CD4-positive, alpha-beta T cell treated with Interleukin-17A for 1 hour (primary cell): ENCODE results near the gene SOX9.
"Not testable (repeated sequence)": the region's sequence is repeated elsewhere in the genome, so short reads cannot be mapped to it uniquely, and the experiment has no call there.

ENCODE experiments used
- DNase-seq: peaks from one replicate; pipeline ENCODE4 v3.0.0-alpha.2; 2020

Gene SOX9

DNA sequence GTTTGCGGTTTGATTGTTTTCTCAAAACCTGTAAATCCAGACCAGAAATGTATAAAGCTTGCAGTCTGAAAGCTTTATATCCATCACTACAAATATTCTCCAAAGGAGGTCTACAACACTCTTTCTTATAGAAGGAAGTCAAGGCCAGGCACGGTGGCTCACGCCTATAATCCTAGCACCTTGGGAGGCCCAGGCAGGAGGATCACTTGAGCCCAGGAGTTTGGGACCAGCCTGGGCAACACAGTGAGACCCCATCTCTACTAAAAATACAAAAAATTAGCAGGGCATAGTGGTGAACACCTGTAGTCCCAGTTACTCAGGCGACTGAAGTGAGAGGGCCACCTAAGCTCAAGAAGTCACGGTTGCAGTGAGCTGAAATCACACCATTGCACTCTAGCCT is 8.9 kb upstream of the SOX9 start:
- DNase-seq: not testable (repeated sequence)

DNA sequence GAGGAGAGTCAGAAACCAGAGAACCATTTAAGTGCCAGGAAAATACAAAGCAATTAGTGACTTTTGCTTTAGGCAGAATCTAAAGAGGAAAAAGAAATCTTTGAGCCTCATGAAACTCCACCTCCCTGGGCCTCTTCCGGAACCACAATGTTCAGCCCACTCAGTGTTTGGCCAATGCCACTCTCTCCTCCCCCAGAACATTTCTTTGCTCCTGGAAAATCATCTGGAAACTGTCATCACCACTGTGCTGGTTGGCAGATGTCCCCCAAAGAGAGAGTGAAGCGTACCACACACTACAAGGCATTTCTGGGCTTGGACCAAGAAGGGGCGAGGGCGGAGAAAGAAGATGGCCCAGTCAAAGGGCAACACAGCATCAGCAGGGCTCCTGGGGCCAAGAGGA is 7.1 kb upstream of the SOX9 start:
- no peak for DNase-seq

DNA sequence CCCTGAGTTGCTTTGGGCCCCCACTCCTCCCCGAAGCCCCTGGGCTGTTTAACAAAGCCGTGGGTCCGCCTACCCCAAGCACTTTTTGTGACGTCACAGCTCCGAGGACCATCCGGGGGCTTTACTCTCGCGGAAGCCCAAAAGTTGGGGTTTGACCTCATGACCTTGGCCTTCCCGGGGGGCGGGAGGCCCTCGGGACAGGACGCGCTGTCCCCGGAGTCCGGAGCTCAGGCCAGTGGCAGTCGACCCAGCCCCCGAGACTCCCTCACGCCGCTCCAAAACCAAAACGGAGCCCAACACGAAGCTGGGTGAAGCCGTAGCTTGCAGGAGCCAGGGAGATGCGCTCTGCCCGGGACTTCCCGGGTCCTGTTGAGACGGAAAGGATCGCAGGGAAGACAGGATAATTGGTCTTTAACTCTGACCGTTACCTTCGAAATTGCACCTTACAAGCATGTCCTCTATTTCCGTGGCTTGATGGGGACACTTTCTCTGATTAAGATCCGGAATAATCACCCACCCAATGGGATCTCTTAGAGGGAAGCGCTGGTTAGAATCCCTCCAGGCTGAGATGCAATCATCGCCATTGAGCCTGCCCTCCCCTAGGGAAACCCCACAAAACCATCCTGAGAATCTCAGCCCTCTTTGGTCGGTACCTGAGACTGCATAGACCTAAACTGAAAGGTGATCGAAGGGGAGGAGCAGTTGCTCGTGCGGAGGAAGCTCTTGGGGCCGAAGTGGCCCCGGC is 4.9 kb upstream of the SOX9 start:
- DNase-seq: no peak

DNA sequence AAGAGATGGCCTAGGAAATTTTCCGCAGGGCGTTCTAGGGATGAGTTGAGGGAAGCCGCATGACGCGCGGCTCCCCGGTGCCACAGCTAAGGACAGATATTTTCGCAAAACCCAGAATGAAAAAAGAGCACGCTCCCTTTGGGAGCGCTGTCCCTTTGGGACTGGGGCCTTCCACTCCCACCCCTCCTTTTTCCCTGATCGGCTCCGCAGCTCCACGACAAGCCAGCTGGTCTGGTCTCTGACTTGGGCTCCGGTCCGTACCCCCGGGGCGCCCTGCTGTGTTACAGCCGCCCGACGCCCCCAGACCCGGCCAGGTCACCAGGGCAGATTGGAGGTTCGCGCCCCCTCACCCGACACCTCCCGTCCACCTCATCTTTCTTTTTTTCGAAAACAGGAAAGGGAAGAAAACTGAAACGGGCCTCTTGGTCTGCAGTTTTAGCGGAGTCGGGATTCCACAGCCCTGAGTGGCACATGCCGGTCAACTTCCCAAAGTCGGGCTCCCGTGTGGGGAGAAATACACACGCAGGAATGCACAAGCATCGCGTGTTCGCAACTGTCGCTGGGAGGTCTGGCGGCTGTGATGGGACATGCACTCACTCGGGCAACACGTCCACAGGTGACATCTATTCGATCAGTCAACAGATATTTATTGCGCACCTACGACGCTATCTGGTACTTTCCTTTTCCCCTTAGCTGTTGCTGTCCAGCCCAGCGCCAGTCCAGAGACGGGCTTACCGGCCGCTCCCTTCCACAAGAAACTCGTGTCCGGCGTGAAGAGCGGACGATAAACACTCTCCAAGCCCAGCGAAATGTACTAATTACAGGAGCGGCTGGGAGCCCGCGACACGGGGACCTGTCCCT is 3.9 kb upstream of the SOX9 start:
- no peak for DNase-seq

DNA sequence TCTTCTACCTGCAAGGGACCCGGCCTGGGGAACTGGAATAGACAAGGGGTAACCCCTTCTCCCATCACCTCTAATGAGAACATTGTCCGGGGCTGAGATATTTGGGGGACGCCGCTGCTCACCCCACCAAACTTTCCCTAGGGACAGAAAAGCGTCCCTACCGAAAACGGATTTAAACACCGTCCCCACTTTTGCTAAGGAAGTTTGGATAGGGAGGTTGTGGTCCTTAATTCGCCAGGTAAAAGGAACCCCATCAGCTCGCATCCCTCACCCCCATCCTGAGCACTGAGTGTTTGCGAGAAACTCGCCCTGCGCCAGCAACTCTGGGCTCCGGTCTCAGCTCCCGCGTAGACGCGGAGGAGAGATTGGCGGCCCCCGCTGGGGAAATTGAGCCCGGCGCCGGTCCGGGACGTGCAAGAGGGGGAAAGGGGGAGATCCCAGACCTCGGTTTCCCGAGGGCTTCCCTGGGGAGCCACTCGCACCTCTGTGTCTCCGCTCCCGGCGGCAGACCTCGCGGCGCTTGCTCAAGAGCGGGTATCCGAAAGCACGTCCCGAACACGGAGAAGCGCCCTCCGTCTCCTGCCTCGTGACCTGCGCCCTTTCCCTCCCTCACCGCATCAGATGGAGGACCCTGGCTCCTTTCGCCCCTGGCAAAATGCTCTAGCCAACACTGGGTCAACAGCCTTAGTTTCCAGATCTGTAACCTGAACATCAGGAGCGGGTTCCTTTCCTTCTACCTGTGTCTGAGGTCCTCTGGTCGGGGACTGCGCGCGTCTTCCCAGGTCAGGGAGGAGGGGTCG is 3.1 kb upstream of the SOX9 start:
- DNase-seq: no peak

DNA sequence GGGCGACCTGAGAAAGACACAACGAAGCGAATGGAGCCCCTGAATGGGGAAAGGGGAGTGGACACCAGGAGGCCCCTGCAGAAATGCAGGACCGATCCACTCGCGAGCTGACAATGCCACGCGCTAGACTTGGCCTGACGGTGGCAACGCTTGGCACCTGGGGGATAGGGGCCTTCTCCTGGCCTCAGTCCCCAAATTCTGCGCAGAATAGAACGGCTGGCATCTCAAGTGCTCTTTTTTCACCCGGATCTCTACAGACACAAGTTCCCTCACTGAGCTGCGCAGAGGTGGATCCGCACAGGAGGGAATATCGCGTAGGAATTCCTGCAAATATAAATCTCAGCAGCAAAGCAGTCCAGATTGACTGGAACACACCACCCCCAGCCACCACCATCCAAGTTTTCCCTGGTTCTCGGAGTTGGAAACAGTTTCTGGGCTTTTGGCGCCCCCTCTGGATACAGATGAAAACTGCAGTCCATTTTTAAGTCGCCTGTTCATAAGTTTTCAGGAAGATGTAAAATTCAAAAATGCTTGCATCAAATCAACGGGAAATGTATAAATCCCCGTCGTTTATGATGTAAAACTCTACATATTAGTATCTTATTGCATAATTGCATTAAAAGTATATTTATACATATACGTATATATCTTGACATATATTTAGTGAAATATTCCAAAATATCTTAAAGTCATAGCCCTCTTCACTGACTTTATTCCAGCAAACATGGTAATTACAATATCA is 2.3 kb upstream of the SOX9 start:
- DNase-seq: peak; percentile 17

DNA sequence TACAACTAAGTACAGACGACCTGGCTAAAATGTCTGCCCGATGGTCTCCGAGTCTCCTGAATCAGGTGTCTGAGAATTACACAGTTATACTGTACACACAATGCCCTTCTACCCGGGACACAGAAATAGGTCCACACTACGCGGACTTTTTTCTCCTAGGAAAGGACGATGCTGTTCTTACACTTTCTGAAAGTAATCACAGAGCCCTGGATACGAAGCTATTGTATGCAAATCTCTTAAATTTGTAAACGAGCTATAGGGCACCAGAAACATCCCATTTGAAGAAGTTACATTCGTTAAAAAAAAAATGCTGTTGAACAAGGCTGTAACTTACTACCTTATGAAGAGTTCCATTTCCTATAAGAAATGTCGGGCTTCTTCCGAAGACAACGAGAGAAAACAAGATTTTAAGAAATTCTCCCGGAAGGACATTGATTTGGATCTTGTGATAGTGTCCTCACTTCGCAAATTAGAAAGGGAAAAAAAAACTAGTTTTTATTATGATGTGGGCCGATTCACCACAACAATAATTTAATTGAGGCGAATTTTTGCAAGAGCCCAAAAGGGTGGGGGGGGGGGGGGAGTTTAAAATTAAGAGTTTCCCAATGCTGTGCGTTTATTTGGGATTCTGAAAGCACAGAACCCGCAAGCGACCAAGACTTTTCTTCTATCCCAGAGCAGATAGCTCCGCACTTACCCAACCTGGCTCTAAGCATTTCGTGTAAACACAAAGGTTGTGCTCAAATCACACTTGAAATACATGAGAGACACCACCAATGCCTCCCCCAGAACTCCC is 1.5 kb upstream of the SOX9 start:
- no peak for DNase-seq

DNA sequence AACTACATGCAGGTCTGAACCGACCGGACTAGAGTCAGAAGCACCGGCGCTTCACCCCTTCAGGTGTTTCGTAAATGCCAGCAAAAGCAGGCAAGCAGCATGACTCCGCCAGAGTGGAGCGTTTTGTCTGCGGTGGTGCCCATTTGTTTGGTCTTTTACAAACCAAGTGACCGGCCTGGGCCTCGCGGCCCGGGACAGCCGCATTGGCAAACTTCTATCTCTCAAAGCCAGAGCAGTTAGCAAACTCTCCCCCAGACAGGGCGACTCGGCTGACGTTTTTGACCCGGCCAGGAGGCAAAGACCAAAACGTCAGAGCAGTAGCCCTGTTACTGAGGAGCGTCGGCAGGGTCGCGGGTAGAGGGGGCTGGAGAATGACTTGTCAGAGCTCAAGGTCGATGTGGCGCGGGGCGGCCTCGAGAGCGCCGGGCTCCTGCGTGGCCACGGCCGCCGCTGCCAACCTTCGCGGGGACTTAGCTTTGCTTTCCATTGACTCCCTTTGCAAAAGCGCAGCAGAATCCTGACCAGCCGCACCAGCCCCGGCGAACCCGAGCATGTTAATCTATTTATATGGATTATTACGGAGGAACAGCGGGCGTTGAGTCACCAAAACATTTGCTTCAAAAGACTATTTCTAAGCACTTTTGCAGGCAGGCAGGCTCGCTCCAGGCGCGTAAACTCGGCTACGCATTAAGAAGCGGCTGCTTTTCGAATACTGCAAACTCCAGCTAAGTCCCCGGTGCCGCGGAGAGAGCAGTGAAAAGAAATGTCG is 763 bp upstream of the SOX9 start:
- no peak for DNase-seq

DNA sequence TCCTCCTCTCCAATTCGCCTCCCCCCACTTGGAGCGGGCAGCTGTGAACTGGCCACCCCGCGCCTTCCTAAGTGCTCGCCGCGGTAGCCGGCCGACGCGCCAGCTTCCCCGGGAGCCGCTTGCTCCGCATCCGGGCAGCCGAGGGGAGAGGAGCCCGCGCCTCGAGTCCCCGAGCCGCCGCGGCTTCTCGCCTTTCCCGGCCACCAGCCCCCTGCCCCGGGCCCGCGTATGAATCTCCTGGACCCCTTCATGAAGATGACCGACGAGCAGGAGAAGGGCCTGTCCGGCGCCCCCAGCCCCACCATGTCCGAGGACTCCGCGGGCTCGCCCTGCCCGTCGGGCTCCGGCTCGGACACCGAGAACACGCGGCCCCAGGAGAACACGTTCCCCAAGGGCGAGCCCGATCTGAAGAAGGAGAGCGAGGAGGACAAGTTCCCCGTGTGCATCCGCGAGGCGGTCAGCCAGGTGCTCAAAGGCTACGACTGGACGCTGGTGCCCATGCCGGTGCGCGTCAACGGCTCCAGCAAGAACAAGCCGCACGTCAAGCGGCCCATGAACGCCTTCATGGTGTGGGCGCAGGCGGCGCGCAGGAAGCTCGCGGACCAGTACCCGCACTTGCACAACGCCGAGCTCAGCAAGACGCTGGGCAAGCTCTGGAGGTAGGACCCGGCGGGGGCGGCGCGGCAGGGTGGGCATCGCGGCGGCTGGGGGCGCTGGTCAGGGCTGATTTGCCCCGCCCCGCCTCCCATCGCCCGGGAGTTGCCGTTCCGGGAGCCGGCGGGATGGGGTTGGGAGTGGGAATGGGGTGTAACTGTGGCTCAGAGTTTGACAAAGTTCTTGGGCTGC is 567 bp downstream of the SOX9 start:
- no peak for DNase-seq

DNA sequence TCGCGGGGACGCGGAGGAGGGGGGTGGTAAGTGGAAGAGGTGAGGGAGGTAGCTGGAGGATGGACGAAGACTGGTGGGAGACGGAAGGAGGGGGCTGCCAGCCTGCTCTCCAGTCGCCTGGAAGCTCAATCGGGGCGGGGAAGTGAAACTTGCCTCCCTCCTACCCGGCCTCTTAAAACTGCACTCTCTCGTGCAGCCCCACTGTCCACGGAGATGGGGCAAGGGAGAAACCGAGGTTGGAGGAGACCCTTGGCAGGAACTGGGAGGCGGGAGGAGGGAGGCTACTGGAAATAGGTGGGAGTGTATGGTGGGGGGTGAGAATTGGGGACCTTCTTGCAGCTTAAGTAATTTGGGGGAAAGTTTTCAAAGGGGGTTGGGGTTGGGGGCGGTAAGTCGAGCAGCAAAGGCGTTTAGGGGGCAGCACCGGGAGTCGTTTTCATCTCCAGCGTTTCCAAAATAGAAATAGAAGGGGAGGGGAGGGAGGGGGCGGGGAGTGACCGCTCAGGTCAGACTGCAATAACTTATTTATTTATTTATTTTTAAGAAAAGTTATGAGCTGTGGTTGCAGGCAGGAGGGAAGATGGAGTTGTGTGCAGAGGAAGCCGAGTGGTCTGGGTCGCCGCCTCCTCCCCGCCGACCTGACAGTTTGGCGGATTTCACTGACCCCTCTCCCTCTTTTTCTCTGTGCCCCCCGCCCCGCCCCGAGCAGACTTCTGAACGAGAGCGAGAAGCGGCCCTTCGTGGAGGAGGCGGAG is 1.4 kb downstream of the SOX9 start:
- no peak for DNase-seq

DNA sequence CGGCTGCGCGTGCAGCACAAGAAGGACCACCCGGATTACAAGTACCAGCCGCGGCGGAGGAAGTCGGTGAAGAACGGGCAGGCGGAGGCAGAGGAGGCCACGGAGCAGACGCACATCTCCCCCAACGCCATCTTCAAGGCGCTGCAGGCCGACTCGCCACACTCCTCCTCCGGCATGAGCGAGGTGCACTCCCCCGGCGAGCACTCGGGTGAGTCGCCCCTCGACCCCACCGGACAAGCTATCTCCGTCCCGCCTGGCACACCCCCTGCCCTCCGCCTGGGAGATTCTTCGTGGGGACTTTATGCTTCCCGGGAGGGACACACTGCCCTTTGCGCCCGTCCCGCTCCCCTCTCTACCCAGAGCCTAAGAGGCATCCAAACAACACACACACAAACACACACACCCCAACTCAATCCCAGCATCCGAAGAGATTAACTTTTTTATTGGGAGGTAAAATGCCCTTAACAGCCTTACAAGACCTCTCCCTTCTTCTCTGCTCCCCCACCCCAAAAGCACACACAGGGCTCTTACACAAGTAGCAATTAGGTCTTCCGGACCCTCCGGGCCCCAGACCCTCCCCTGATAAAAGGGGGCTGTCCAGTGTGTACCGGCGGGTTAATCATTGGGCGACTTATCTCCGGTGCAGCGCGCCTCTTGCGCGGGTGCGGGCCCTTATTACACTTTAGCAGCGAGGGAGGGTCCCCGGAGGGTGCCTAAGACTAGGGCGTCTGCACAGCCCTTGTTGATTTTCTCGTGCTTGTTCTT is 2.1 kb downstream of the SOX9 start:
- no peak for DNase-seq

DNA sequence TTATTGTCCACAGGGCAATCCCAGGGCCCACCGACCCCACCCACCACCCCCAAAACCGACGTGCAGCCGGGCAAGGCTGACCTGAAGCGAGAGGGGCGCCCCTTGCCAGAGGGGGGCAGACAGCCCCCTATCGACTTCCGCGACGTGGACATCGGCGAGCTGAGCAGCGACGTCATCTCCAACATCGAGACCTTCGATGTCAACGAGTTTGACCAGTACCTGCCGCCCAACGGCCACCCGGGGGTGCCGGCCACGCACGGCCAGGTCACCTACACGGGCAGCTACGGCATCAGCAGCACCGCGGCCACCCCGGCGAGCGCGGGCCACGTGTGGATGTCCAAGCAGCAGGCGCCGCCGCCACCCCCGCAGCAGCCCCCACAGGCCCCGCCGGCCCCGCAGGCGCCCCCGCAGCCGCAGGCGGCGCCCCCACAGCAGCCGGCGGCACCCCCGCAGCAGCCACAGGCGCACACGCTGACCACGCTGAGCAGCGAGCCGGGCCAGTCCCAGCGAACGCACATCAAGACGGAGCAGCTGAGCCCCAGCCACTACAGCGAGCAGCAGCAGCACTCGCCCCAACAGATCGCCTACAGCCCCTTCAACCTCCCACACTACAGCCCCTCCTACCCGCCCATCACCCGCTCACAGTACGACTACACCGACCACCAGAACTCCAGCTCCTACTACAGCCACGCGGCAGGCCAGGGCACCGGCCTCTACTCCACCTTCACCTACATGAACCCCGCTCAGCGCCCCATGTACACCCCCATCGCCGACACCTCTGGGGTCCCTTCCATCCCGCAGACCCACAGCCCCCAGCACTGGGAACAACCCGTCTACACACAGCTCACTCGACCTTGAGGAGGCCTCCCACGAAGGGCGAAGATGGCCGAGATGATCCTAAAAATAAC is 3.0 kb downstream of the SOX9 start:
- no peak for DNase-seq

DNA sequence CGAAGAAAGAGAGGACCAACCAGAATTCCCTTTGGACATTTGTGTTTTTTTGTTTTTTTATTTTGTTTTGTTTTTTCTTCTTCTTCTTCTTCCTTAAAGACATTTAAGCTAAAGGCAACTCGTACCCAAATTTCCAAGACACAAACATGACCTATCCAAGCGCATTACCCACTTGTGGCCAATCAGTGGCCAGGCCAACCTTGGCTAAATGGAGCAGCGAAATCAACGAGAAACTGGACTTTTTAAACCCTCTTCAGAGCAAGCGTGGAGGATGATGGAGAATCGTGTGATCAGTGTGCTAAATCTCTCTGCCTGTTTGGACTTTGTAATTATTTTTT is 3.6 kb downstream of the SOX9 start:
- DNase-seq: no peak

DNA sequence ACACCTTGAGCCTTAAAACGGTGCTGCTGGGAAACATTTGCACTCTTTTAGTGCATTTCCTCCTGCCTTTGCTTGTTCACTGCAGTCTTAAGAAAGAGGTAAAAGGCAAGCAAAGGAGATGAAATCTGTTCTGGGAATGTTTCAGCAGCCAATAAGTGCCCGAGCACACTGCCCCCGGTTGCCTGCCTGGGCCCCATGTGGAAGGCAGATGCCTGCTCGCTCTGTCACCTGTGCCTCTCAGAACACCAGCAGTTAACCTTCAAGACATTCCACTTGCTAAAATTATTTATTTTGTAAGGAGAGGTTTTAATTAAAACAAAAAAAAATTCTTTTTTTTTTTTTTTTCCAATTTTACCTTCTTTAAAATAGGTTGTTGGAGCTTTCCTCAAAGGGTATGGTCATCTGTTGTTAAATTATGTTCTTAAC is 4.4 kb downstream of the SOX9 start:
- DNase-seq: no peak

DNA sequence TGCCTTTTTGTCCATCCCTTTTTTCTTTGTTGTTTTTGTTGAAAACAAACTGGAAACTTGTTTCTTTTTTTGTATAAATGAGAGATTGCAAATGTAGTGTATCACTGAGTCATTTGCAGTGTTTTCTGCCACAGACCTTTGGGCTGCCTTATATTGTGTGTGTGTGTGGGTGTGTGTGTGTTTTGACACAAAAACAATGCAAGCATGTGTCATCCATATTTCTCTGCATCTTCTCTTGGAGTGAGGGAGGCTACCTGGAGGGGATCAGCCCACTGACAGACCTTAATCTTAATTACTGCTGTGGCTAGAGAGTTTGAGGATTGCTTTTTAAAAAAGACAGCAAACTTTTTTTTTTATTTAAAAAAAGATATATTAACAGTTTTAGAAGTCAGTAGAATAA is 4.9 kb downstream of the SOX9 start:
- no peak for DNase-seq

DNA sequence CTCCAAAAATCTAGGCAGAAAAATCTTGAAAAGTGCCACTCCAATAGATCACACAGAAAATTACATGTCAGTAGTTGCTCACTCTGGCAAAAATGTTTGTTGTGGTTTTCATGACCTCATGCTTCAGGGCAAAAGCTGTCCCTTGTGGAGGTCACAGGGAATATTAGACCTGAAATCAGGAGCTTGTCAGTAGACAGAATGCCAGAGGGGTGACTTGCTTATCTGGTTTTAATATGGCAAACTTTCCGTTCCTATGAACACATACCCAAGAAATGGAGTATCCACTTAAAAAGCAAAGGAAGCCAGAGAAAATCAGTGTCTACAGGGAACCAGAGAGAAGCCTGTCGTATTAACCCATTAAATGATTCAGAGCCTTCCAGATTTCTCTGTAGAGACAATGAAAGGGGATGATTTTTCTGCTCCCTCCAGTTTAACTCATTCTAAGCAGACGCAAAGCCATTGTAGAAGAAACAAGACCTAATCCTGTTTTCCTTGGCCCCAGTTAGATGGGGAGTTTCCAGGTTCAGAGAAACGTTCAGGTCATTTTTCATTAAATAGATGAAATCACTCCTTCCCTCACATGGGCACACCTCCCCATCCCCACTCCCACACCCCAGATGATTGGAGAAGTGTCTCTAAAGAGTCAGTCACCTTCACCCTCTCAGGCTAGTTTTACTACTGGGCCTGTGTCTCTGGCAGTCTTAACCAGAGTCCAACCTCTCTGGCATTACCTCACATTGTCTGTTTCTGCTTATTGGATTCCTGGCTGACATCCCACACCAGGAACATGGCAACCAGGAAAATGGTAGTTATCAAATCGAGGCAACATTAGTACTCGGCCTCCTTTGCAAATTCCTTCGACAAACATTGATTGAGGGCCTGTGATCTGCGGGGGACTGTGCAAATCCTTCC is 6.0 kb downstream of the SOX9 start:
- no peak for DNase-seq

DNA sequence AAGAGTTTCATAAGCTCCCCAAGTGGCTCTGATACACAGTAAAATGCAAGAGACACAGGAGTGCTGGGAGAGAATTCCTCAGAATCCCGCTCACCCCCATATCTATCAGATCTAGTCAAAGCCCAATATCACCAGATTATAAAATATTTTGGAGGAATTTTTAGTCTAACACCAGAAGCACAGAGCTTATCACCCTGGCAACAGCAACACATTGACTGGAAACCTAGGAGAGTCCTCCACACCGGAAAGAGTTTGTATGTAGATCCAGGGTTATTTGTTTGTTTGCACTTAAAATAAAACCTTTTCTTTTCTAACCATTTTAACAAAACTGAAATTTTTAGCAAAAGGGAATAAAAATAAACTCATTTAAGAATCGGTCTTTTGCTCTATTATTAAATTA is 7.2 kb downstream of the SOX9 start:
- no peak for DNase-seq
